IMR-90 (cell line): ENCODE results near the gene LYPD6B.

Experiments
- BHLHE40 ChIP-seq: fragments of 150-350 bp; IDR thresholded peaks from 2 replicates; pipeline ENCODE4 v1.6.1; 2016; ENCODE audit warnings: mild to moderate bottlenecking, low read depth, low read length
- CTCF ChIP-seq: conservative IDR thresholded peaks from 2 replicates; pipeline ENCODE4 v1.5.1; 2012; ENCODE audit warnings: mild to moderate bottlenecking, low read depth, low read length, improper control_type of control experiment
- FOS ChIP-seq: fragments of 150-350 bp; IDR thresholded peaks from 2 replicates; pipeline ENCODE4 v1.6.1; 2016; ENCODE audit warnings: low read depth, low read length
- MAFK ChIP-seq: IDR thresholded peaks from 2 replicates; pipeline ENCODE4 v1.6.1; 2012; ENCODE audit warnings: low read depth, low read length, improper control_type of control experiment
- NFE2L2 ChIP-seq: fragments of 150-350 bp; IDR thresholded peaks from 2 replicates; pipeline ENCODE4 v1.6.1; 2016; ENCODE audit warnings: low read depth, mild to moderate bottlenecking, low read length
- POLR2A ChIP-seq: IDR thresholded peaks from 2 replicates; pipeline ENCODE4 v1.6.1; 2012; ENCODE audit warnings: mild to moderate bottlenecking, low read depth, low read length
- RAD21 ChIP-seq: IDR thresholded peaks from 2 replicates; pipeline ENCODE4 v1.6.1; 2012; ENCODE audit warnings: low read length, improper control_type of control experiment
- RFX5 ChIP-seq: IDR thresholded peaks from 2 replicates; pipeline ENCODE4 v1.8.0; 2012; ENCODE audit warnings: low read depth, mild to moderate bottlenecking, low read length, moderate library complexity
- SMC3 ChIP-seq: fragments of 150-350 bp; IDR thresholded peaks from 2 replicates; pipeline ENCODE4 v1.6.1; 2016; ENCODE audit warnings: low read depth, mild to moderate bottlenecking, antibody characterized with exemption, low read length, moderate library complexity
- USF2 ChIP-seq: fragments of 150-350 bp; IDR thresholded peaks from 2 replicates; pipeline ENCODE4 v1.6.1; 2017; ENCODE audit warnings: mild to moderate bottlenecking, antibody characterized with exemption, low read length, low read depth

DNA sequence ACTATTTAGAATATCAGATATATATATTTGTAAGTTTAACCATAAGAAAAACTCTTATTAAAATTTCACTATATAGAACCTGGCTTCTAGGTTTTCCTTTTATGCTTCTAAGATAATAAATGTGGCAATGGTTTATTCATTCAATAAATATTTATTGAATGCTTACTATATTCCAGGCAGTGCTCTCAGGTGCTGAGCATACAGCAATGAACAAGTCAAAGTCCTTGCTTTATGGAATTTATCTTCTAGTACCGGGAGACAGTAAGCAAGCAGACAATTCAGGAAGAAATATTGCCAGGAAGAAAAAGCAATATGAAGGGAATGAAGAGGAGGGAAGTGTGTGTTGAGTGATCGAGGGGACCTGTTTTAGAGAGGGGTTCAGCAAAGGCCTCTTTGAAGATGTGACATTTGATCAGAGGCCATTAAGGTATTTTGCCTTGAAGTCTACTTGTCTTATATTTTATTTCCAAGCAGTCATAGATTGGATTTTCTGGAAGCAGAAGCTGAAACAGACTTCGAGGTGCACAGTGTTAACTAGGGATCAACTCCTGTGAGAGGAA lies 197.4 kb downstream of the LYPD6B start:
- TF ChIP-seq BHLHE40, result no peak
- no peak for TF ChIP-seq POLR2A
- no peak for TF ChIP-seq CTCF
- no peak for TF ChIP-seq USF2
- TF ChIP-seq NFE2L2, result no peak
- TF ChIP-seq MAFK, result no peak
- no peak for TF ChIP-seq RAD21
- TF ChIP-seq RFX5, result no peak
- no peak for TF ChIP-seq FOS
- no peak for TF ChIP-seq SMC3
